Bone marrow (tissue), 2 donors: ENCODE data around the gene CAPN2.

ENCODE experiments used
- DNase-seq, 2 donors: peaks; one replicate each; lab custom pipeline; 2025; lab: John Stamatoyannopoulos, UW

The CAPN2 gene

GRCh38 chr1:223702735-223703667, 9.3 kb upstream of the CAPN2 start:
- no peak for DNase-seq

DNA sequence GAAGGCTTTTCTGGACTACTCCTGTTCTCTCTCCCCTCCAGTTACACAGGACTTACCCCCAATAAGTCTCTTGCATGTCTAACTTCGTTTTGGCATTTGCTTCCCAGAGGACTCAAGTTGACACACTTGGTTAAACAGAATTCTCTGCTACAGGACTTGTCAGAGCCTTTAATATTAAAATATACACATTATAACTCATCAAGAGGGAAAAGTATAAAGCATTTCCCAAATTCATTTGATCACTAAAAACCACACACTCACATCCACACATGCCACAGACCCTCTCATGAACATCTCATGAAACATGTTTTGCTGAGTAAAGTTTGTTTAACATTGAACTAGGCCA, 8.7 kb upstream of the CAPN2 start:
- DNase-seq = no peak

DNA sequence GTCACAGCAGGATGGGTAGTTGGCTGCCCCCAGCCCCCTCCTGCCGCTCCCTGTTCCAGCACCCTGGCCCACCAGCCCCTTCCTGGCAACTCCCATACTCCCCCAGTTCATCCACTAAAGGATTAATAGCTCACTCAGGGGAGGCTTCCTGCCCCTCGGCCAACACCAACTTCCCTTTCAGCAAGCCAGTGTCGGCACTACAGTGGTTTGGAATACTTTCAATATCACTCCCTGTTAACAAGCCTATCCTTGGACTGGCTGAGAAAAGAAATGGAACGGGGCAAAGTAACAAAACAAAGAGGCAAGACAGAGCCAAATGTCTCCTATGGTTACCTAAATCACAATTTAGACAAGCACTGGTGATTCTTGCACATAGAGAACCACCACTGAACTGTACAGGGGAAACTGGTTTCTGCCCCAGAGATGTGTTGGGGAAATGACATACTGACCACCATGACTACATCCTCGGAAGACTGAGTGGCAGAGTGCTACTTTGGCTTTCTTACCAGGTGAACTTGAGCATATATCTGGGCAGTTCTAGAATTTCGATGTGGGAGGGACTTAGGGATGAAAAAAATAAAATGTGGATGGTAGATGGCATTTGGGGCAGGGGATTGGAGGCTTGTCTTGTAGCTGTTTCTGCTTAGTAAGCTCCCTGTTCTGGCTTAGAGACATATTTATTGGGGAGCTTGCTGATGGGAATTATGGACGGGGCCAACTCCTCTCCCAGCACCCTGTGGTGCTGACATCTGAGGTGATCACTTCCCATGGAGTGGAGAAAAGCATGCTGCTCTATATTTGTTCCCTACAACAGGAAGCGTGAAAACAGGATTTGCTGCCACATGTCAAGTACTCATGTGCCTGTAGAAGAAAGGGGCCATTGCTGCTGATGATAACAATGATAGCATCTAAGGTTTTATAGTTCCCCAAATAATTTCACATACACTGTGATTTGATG, 7.1 kb upstream of the CAPN2 start:
- DNase-seq = no peak

DNA sequence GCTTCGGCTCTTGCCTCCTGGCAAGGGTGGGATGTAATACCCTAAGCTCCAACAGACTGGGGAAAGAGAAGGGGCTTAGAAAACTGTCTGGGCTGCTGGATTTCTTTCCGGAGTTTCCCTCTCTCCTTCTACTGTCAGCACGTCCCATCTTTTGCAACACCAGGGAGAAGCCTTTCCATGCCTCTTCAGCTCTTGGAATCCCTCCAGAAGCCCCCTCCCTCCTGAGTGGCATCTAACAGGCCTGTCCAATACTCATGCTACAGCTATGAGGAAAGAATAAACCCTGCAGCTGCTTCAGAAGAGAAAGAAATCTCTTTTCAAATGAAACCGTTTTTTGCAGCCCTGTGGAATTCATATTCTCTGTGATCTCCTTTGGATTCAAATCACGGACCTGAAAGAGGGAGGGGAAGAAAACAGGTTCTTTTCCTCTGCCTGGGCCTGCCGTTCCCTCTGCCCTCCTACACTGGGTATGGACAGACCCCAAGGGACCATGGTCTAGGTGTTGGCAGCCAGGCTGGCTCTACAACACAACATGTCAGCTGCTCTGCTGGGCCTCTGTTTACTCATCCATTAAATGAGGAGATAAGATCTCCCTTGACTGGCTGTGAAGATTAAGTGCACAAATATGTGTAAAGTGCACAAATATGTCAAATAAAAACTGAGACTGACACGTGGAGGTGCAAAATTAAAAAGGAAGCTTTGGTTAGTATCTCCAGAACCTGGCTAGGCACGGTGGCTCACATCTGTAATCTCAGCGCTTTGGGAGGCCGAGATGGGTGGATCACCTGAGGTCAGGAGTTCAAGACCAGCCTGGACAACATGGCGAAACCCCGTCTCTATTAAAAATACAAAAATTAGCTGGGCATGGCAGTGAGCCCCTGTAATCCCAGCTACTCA, 6.0 kb upstream of the CAPN2 start:
- no peak for DNase-seq

- no peak for DNase-seq
These were observed 4.9 kb upstream of the CAPN2 start for GRCh38 chr1:223707256-223708000.

DNA sequence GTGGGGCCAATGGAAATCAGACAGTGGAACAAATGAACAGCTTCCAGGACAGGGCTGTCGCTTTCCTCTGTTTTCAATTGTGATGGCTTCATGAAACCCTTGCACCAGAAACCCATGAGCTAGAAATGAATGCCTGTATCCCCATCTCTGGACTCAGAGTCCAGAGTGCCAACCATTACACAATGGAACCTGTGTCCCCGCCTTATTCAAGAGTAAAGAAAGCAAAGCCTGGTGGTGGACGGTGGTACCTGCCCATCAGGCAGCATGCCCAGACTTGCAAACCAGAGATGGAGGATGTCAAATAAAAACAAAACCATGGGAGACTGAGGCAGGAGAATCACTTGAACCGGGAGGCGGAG, 4.4 kb upstream of the CAPN2 start:
- no peak for DNase-seq

- no peak for DNase-seq
These were observed 3.6 kb upstream of the CAPN2 start for GRCh38 chr1:223708651-223709268.

GRCh38 chr1:223709598-223709997, 2.7 kb upstream of the CAPN2 start:
- DNase-seq = no peak

DNA sequence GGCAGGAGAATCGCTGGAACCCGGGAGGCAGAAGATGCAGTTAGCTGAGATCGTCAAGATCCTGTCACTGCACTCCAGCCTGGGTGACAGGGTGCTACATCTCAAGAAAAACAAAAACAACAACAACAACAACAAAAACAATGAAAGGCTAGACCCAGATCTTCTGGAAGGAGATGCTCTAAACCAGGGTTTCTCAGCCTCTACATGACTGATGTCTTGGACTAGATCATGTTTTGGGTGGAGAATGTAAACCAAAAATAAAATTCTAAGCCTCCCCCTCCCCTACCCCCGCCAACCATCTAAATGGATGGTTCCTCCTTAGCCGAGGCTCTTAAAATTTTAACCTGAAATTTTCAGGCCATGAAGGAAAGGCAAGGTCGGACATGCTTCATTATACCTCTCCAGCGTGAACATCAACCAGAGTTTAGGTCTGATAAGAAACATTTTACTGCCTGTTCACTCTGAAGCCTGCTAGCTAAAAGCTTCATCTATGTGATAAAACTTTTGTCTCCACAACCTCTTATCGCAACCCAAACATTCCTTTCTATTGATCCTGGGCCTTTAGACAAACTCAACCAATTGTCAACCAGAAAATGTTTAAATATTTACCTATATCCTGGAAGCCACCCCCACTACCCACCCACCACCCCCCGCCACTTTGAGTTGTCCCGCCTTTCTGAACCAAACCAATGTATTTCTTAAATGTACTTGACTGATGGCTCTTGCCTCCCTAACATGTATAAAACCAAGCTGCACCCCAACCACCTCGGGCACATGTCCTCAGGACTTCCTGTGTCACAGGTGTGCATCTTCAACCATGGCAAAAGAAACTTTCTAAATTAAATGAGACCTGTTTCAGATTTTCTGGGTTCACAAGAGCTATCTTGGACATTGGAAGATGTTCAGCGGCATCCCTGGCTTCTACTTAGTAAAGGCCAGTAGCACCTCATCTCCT, 1.9 kb upstream of the CAPN2 start:
- DNase-seq = no peak

GRCh38 chr1:223711173-223711572, 1.2 kb upstream of the CAPN2 start:
- DNase-seq = no peak

DNA sequence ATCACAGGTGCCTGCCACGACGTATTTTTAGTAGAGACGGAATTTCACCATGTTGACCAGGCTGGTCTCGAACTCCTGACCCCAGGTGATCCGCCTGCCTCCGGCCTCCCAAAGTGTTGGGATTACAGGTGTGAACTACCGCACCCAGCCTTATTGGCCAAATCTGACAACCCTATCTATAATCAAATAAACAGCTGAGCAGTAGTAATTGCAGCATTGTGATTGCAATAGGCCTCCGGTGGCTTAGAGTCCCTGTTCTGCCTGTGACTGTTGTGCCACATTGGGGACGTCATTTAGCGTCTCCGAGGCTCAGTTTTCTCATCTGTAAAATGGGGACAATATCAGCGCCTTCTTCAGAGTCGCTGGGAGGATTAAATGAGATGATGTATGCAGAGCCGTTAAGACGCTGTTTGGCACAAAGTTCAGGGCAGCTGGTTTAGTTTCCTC, 569 bp upstream of the CAPN2 start:
- no peak for DNase-seq

GRCh38 chr1:223712850-223713474, 623 bp downstream of the CAPN2 start:
- DNase-seq = no peak

DNA sequence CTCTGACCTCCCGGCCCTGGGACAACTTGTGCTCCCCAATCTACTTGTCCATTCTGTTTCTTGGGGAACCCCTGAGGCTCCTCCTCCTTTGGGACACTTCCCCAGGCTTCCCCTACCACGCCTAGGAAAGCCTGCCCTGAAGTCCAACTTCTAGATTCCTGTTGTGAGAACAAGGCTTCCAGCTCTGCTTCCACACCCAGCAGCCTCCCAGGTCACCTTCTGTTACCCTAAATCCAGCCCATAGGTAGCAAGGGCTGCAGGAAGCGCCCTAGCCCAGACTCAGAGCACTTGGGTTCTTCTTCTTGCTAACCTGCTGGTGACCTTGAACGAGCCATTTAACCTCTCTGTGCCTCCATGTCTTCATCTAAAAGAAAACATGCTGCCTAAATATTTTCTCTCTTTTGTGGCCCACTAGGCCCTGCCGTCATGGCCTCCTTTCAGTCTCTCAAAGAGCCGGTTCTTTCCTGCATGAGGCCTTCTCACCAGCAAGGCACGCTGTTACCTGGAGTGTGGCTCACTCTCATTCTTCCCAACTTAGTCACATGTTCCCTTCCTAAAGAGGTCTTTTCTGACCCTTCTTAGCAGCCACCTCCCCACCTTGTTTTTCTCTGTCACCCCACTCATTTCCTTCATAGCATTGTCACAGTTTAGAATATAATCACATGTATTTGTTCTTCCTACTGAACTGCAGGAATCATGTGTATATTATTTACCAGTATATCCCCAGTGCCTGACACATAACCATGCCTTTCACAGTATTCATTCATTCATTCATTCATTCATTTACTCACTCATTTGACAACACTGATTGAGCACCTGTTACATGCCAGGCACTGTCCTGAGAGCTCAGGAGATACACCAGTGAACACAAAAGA, 1.4 kb downstream of the CAPN2 start:
- DNase-seq = no peak

GRCh38 chr1:223714421-223714724, 2.0 kb downstream of the CAPN2 start:
- DNase-seq = no peak

DNA sequence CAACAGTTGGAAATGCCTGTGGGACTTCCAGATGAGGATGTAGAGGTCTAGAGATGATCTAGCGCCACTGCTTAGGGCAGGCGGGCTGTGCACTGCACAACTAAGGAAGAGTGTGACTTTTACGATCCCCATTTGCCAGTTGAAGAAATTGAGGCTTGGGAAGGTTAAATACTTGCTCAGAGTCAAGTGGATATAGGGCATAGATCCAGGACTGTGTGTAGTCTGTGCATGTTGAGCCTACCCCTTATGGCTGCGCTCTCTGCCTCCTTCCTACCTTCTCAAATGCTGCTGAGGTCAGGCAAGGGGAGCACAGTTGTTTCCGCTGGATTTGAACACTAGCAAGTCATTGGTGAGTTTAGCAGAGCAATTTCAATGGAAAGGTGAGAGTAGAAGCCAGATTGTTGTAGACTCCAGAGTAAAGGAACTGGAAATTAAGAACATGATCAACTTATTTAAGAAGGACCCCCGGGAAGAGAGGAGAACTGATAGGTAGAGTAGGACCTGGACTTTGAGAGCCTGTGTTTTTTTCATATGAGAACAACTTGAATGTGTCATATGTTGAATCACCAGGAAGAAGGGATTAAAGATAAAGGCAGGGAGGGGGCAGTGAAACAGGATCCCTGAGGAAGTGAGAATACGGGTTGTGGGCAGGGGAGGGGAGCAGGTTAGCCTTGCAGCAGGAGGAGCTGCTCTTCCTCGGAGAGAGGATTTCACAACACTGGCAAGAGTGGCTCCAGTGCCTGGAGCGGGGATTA, 2.7 kb downstream of the CAPN2 start:
- DNase-seq = no peak

GRCh38 chr1:223715604-223716172, 3.3 kb downstream of the CAPN2 start:
- DNase-seq = no peak

- DNase-seq = no peak
These were observed 4.0 kb downstream of the CAPN2 start for GRCh38 chr1:223716302-223716862.
